Karpas-422 (cell line): ENCODE data around the gene KLHL35. TPM values are rescaled to one million over a fixed set of nuclear protein-coding genes. Genes with fewer than 3 reads are reported as not detected.

Experiments
- DNase-seq: peaks from one replicate; pipeline ENCODE4 v3.0.0-alpha.2; 2015
- H2AFZ ChIP-seq: fragments of 200-600 bp; sonication (generic); 2 replicates; pipeline ENCODE4 v1.6.1; 2014; ENCODE audit warnings: antibody characterized with exemption, low read length, mixed read lengths
- H3K27ac ChIP-seq: fragments of 200-600 bp; sonication (generic); 2 replicates; pipeline ENCODE4 v1.5.1; 2014; ENCODE audit warnings: mild to moderate bottlenecking, low read length, moderate library complexity
- H3K27me3 ChIP-seq: fragments of 200-600 bp; sonication (generic); 2 replicates; pipeline ENCODE4 v1.6.1; 2014; ENCODE audit warnings: low read length, mixed read lengths
- H3K36me3 ChIP-seq: fragments of 200-600 bp; sonication (generic); 2 replicates; pipeline ENCODE4 v1.6.1; 2014; ENCODE audit warnings: low read length, mixed read lengths; ENCODE audit not compliant: insufficient read depth
- H3K4me1 ChIP-seq: fragments of 200-600 bp; sonication (generic); 2 replicates; pipeline ENCODE4 v1.6.1; 2014; ENCODE audit warnings: mild to moderate bottlenecking, low read length, mixed read lengths
- H3K4me2 ChIP-seq: fragments of 200-600 bp; sonication (generic); 2 replicates; pipeline ENCODE4 v1.6.1; 2014; ENCODE audit warnings: low read length, low read depth, mild to moderate bottlenecking; ENCODE audit not compliant: poor library complexity, severe bottlenecking
- H3K4me3 ChIP-seq: fragments of 200-600 bp; sonication (generic); 2 replicates; pipeline ENCODE4 v1.5.1; 2014; ENCODE audit warnings: mild to moderate bottlenecking, antibody characterized with exemption, low read length, mixed read lengths
- H3K79me2 ChIP-seq: fragments of 200-600 bp; sonication (generic); 2 replicates; pipeline ENCODE4 v1.6.1; 2014; ENCODE audit warnings: mild to moderate bottlenecking, low read length, mixed read lengths
- H3K9ac ChIP-seq: fragments of 200-600 bp; sonication (generic); 2 replicates; pipeline ENCODE4 v1.6.0; 2014; ENCODE audit warnings: low read length
- H3K9me2 ChIP-seq: fragments of 200-600 bp; sonication (generic), shearing (Covaris generic); replicated peaks from 2 replicates; pipeline ENCODE4 v1.6.0; 2014; ENCODE audit warnings: mild to moderate bottlenecking, low read length, moderate library complexity; ENCODE audit not compliant: insufficient read depth
- H3K9me3 ChIP-seq: fragments of 300-700, 200-600 bp; sonication (generic); 2 replicates; pipeline ENCODE4 v1.6.1; 2014; ENCODE audit warnings: low read length, mixed read lengths
- H4K20me1 ChIP-seq: fragments of 200-600 bp; sonication (generic); 2 replicates; pipeline ENCODE4 v1.6.1; 2014; ENCODE audit warnings: mild to moderate bottlenecking, antibody characterized with exemption, low read length, low read depth; ENCODE audit not compliant: insufficient read depth
- total RNA-seq: library from RNA; depleted of rRNA; stranded (reverse); fragments of >200 nt; shearing (Covaris generic); gene quantifications from 2 replicates; pipeline ENCODE4 v1.2.3, GENCODE V29; 2014; ENCODE audit warnings: low replicate concordance

The KLHL35 gene
- total RNA-seq, 1 experiment from 2014 or later = 1.3 TPM

GRCh38 chr11:75463106-75463774 lies 30.2 kb upstream of the KLHL35 start:
- H3K9ac ChIP-seq = no peak overlapping the region

GRCh38 chr11:75462117-75462653 lies 29.2 kb upstream of the KLHL35 start:
- Histone ChIP-seq H3K9me3 (no peaks in the 10 kb centered on the region), H3K4me2 (no peak overlapping the region), H3K79me2 (peaks cover 19% of the 10 kb centered on the region; the same call in 1 of the 2 replicates), H3K36me3 (peaks cover 9% of the 10 kb centered on the region; the same call in 1 of the 2 replicates), H2AFZ (no peak overlapping the region), H3K4me1 (peaks cover 9% of the 10 kb centered on the region), H3K27ac (no peak overlapping the region), H3K9me2 (no peaks in the 10 kb centered on the region), H3K27me3 (no peaks in the 10 kb centered on the region), H3K4me3 (no peak overlapping the region), H3K9ac (no peak overlapping the region), H4K20me1 (no peaks in the 10 kb centered on the region)
- no peak for DNase-seq

More at GRCh38 chr11:75463106-75463774, 30.2 kb upstream of the KLHL35 start:
- Histone ChIP-seq H3K9me2 (no peaks in the 10 kb centered on the region), H3K4me1 (peaks cover 16% of the 10 kb centered on the region), H3K4me3 (no peak overlapping the region), H3K79me2 (peaks cover 23% of the 10 kb centered on the region; the same call in 1 of the 2 replicates), H3K36me3 (peaks cover 10% of the 10 kb centered on the region; the same call in 1 of the 2 replicates), H3K4me2 (no peak overlapping the region), H3K9me3 (no peaks in the 10 kb centered on the region), H3K27ac (no peak overlapping the region), H2AFZ (no peak overlapping the region), H3K27me3 (no peaks in the 10 kb centered on the region), H4K20me1 (no peaks in the 10 kb centered on the region)
- DNase-seq = no peak

- Histone ChIP-seq H3K9ac (no peak overlapping the region), H3K4me2 (no peak overlapping the region), H3K4me3 (no peak overlapping the region), H2AFZ (no peak overlapping the region), H3K4me1 (no peaks in the 10 kb centered on the region), H3K27ac (no peak overlapping the region), H4K20me1 (no peaks in the 10 kb centered on the region), H3K9me3 (no peaks in the 10 kb centered on the region), H3K9me2 (no peaks in the 10 kb centered on the region), H3K79me2 (peaks cover 15% of the 10 kb centered on the region; the same call in 1 of the 2 replicates), H3K36me3 (peaks cover 9% of the 10 kb centered on the region; the same call in 1 of the 2 replicates), H3K27me3 (no peaks in the 10 kb centered on the region)
- DNase-seq = no peak
Observed at GRCh38 chr11:75461151-75461550, 28.1 kb upstream of the KLHL35 start.

GRCh38 chr11:75456596-75457183 lies 23.7 kb upstream of the KLHL35 start:
- no peak overlapping the region for H3K9ac ChIP-seq
- DNase-seq = no peak

GRCh38 chr11:75454987-75455386 lies 22.0 kb upstream of the KLHL35 start:
- Histone ChIP-seq H3K9me2 (no peaks in the 10 kb centered on the region), H3K27me3 (no peaks in the 10 kb centered on the region), H3K36me3 (peaks cover 28% of the 10 kb centered on the region), H3K9ac (no peak overlapping the region), H4K20me1 (no peaks in the 10 kb centered on the region), H3K4me2 (no peak overlapping the region), H3K27ac (no peak overlapping the region), H3K79me2 (no peaks in the 10 kb centered on the region), H3K9me3 (no peaks in the 10 kb centered on the region), H2AFZ (no peak overlapping the region), H3K4me1 (no peaks in the 10 kb centered on the region), H3K4me3 (no peak overlapping the region)
- DNase-seq = no peak

More at GRCh38 chr11:75456596-75457183, 23.7 kb upstream of the KLHL35 start:
- H3K36me3 ChIP-seq = peaks cover 34% of the 10 kb centered on the region
- no peak overlapping the region for H3K27ac ChIP-seq
- no peak overlapping the region for H3K4me2 ChIP-seq
- no peaks in the 10 kb centered on the region for H3K9me3 ChIP-seq
- H3K9me2 ChIP-seq = no peaks in the 10 kb centered on the region
- no peak overlapping the region for H2AFZ ChIP-seq
- H4K20me1 ChIP-seq = no peaks in the 10 kb centered on the region
- H3K79me2 ChIP-seq = no peaks in the 10 kb centered on the region
- H3K4me1 ChIP-seq = no peaks in the 10 kb centered on the region
- H3K27me3 ChIP-seq = no peaks in the 10 kb centered on the region
- no peak overlapping the region for H3K4me3 ChIP-seq

- H3K4me3 ChIP-seq = no peak overlapping the region
- H3K79me2 ChIP-seq = no peaks in the 10 kb centered on the region
- no peaks in the 10 kb centered on the region for H4K20me1 ChIP-seq
- no peak overlapping the region for H2AFZ ChIP-seq
- no peak overlapping the region for H3K4me2 ChIP-seq
- H3K9ac ChIP-seq = no peak overlapping the region
- no peaks in the 10 kb centered on the region for H3K4me1 ChIP-seq
- H3K27me3 ChIP-seq = no peaks in the 10 kb centered on the region
- H3K9me3 ChIP-seq = no peaks in the 10 kb centered on the region
- no peak for DNase-seq
- H3K27ac ChIP-seq = no peak overlapping the region
- peaks cover 28% of the 10 kb centered on the region for H3K36me3 ChIP-seq
- no peaks in the 10 kb centered on the region for H3K9me2 ChIP-seq
Observed at GRCh38 chr11:75453916-75454655, 21.1 kb upstream of the KLHL35 start.

- Histone ChIP-seq H3K4me2 (no peak overlapping the region), H3K4me1 (no peaks in the 10 kb centered on the region), H3K4me3 (no peak overlapping the region), H3K27ac (no peak overlapping the region), H3K36me3 (peaks cover 28% of the 10 kb centered on the region), H3K9me2 (no peaks in the 10 kb centered on the region), H4K20me1 (no peaks in the 10 kb centered on the region), H3K9me3 (no peaks in the 10 kb centered on the region), H3K9ac (no peak overlapping the region), H2AFZ (no peak overlapping the region), H3K79me2 (no peaks in the 10 kb centered on the region), H3K27me3 (no peaks in the 10 kb centered on the region)
- peak; percentile 78 for DNase-seq
Observed at GRCh38 chr11:75450826-75451821, 18.1 kb upstream of the KLHL35 start.
